Measurements from ENCODE around the gene ADAM15. TPM values are rescaled to one million over a fixed set of nuclear protein-coding genes. Genes with fewer than 3 reads are reported as not detected.

Gene ADAM15
- total and polyA plus RNA-seq, 5 experiments from 2014 or later, result 2.8 to 21.9 (median 4.5) TPM

GRCh38 chr1:155037043-155037442, 14.1 kb upstream of the ADAM15 start:
- POLR2A ChIA-PET, result no interaction called here
- no peak overlapping the region for H3K4me3 Mint-ChIP-seq
- ATAC-seq (no peak), DNase-seq (no peak)
- peaks cover 1 to 19% (median 8%) of the 10 kb centered on the region in 5 donors for H3K27me3 Mint-ChIP-seq
- no peak overlapping the region for H3K27ac Mint-ChIP-seq
- peaks cover 0 to 1% (median 0%) of the 10 kb centered on the region in 4 donors for H3K4me1 Mint-ChIP-seq
- no peaks in the 10 kb centered on the region for H3K36me3 Mint-ChIP-seq
- no peaks in the 10 kb centered on the region for H3K9me3 Mint-ChIP-seq

GRCh38 chr1:155037851-155038441, 13.2 kb upstream of the ADAM15 start:
- no peaks in the 10 kb centered on the region for H3K36me3 Mint-ChIP-seq
- no peak overlapping the region for H3K4me3 Mint-ChIP-seq
- peaks cover 1 to 19% (median 5%) of the 10 kb centered on the region in 5 donors for H3K27me3 Mint-ChIP-seq
- H3K9me3 Mint-ChIP-seq, result no peaks in the 10 kb centered on the region
- ATAC-seq (no peak), DNase-seq (no peak)
- no peaks in the 10 kb centered on the region for H3K4me1 Mint-ChIP-seq
- no peak overlapping the region for H3K27ac Mint-ChIP-seq
- POLR2A ChIA-PET, result interaction anchor here (0.7 kb wide), 1 partner anchor 272 kb away, joined by 4 read pairs; no protein-coding TSS in a partner anchor

- no peaks in the 10 kb centered on the region for H3K9me3 Mint-ChIP-seq
- H3K27ac Mint-ChIP-seq, result no peak overlapping the region
- ATAC-seq, result no peak
- POLR2A ChIA-PET, result interaction anchor here (0.7 kb wide), 1 partner anchor 271 kb away, joined by 4 read pairs; no protein-coding TSS in a partner anchor
- DNase-seq, result no peak
- H3K36me3 Mint-ChIP-seq, result no peaks in the 10 kb centered on the region
- peaks cover 1 to 19% (median 5%) of the 10 kb centered on the region in 5 donors for H3K27me3 Mint-ChIP-seq
- no peak overlapping the region for H3K4me3 Mint-ChIP-seq
- H3K4me1 Mint-ChIP-seq, result peaks cover 0 to under 1% (median 0%) of the 10 kb centered on the region in 4 donors
These were observed 12.4 kb upstream of the ADAM15 start for GRCh38 chr1:155038602-155039307.

GRCh38 chr1:155039308-155039669, 11.8 kb upstream of the ADAM15 start:
- H3K27ac Mint-ChIP-seq, result no peak overlapping the region
- peaks cover 0 to 2% (median 0%) of the 10 kb centered on the region in 4 donors for H3K4me1 Mint-ChIP-seq
- no peaks in the 10 kb centered on the region for H3K36me3 Mint-ChIP-seq
- DNase-seq (no peak), ATAC-seq (no peak)
- no peak overlapping the region for H3K4me3 Mint-ChIP-seq
- H3K9me3 Mint-ChIP-seq, result no peaks in the 10 kb centered on the region
- POLR2A ChIA-PET, result no interaction called here
- peaks cover 1 to 19% (median 5%) of the 10 kb centered on the region in 5 donors for H3K27me3 Mint-ChIP-seq

GRCh38 chr1:155040358-155041093, 10.6 kb upstream of the ADAM15 start:
- no peaks in the 10 kb centered on the region for H3K36me3 Mint-ChIP-seq
- H3K9me3 Mint-ChIP-seq, result no peaks in the 10 kb centered on the region
- H3K4me1 Mint-ChIP-seq, result peaks cover 0 to 9% (median 6%) of the 10 kb centered on the region in 4 donors
- DNase-seq (no peak), ATAC-seq (no peak)
- no peak overlapping the region for H3K27ac Mint-ChIP-seq
- H3K27me3 Mint-ChIP-seq, result peaks cover 1 to 19% (median 7%) of the 10 kb centered on the region in 5 donors
- POLR2A ChIA-PET, result interaction anchor here (0.7 kb wide), 1 partner anchor 598 kb away, joined by 7 read pairs; no protein-coding TSS in a partner anchor
- H3K4me3 Mint-ChIP-seq, result no peak overlapping the region

- no peaks in the 10 kb centered on the region for H3K36me3 Mint-ChIP-seq
- ATAC-seq (no peak), DNase-seq (no peak)
- POLR2A ChIA-PET, result no interaction called here
- H3K27me3 Mint-ChIP-seq, result peaks cover 1 to 17% (median 7%) of the 10 kb centered on the region in 5 donors
- peaks cover 0 to 9% (median 6%) of the 10 kb centered on the region in 4 donors for H3K4me1 Mint-ChIP-seq
- no peak overlapping the region for H3K27ac Mint-ChIP-seq
- H3K9me3 Mint-ChIP-seq, result no peaks in the 10 kb centered on the region
- no peak overlapping the region for H3K4me3 Mint-ChIP-seq
These were observed 8.3 kb upstream of the ADAM15 start for GRCh38 chr1:155042789-155043188.

GRCh38 chr1:155043301-155043702, 7.8 kb upstream of the ADAM15 start:
- H3K27me3 Mint-ChIP-seq, result peaks cover 1 to 11% (median 7%) of the 10 kb centered on the region in 5 donors
- no peaks in the 10 kb centered on the region for H3K36me3 Mint-ChIP-seq
- POLR2A ChIA-PET, result interaction anchor here (4.0 kb wide), 1 partner anchor 18 kb away, joined by 22 read pairs; no protein-coding TSS in a partner anchor
- DNase-seq (no peak), ATAC-seq (no peak)
- peaks cover 0 to 9% (median 6%) of the 10 kb centered on the region in 4 donors for H3K4me1 Mint-ChIP-seq
- no peaks in the 10 kb centered on the region for H3K9me3 Mint-ChIP-seq
- no peak overlapping the region for H3K27ac Mint-ChIP-seq
- no peak overlapping the region for H3K4me3 Mint-ChIP-seq

- Mint-ChIP-seq H3K36me3 (no peaks in the 10 kb centered on the region), H3K27ac (no peak overlapping the region), H3K27me3 (peaks cover 1 to 7% (median 6%) of the 10 kb centered on the region in 5 donors), H3K4me3 (no peak overlapping the region), H3K4me1 (peaks cover 0 to 9% (median 6%) of the 10 kb centered on the region in 4 donors), H3K9me3 (no peaks in the 10 kb centered on the region)
- DNase-seq (no peak), ATAC-seq (no peak)
- POLR2A ChIA-PET, result interaction anchor here (2.5 to 4.0 kb wide), 2 partner anchors 17 to 41 kb away, joined by 10 to 22 read pairs; no protein-coding TSS in a partner anchor
These were observed 7.3 kb upstream of the ADAM15 start for GRCh38 chr1:155043793-155044192.

GRCh38 chr1:155044365-155044764, 6.8 kb upstream of the ADAM15 start:
- no peak for DNase-seq
- Mint-ChIP-seq H3K9me3 (no peaks in the 10 kb centered on the region), H3K27me3 (peaks cover under 1 to 3% (median 2%) of the 10 kb centered on the region in 5 donors), H3K4me3 (no peak overlapping the region), H3K27ac (peak overlapping the region in 1 of 10 donors; percentile 48), H3K4me1 (peaks cover 0 to 9% (median 6%) of the 10 kb centered on the region in 4 donors), H3K36me3 (no peaks in the 10 kb centered on the region)
- POLR2A ChIA-PET, result interaction anchor here (2.5 to 4.0 kb wide), 2 partner anchors 17 to 41 kb away, joined by 10 to 22 read pairs; no protein-coding TSS in a partner anchor
- ATAC-seq, result no peak

GRCh38 chr1:155044812-155045657, 6.1 kb upstream of the ADAM15 start:
- no peak overlapping the region for H3K4me3 Mint-ChIP-seq

GRCh38 chr1:155048449-155049334, 2.4 kb upstream of the ADAM15 start:
- no peak overlapping the region for H3K27ac Mint-ChIP-seq
- POLR2A ChIA-PET, result interaction anchor here (1.3 to 1.4 kb wide), 2 partner anchors 13 to 15 kb away, joined by 3 read pairs; no protein-coding TSS in a partner anchor

More at GRCh38 chr1:155044812-155045657, 6.1 kb upstream of the ADAM15 start:
- POLR2A ChIA-PET, result interaction anchor here (0.5 to 4.0 kb wide), 5 partner anchors 16 to 1316 kb away, joined by 3 to 22 read pairs (median 4); partner anchors contain the start of gene EFNA3
- H3K27ac Mint-ChIP-seq, result peak overlapping the region in 1 of 10 donors; percentile 17
- H3K36me3 Mint-ChIP-seq, result no peaks in the 10 kb centered on the region
- peaks cover 3 to 11% (median 7%) of the 10 kb centered on the region in 4 donors for H3K4me1 Mint-ChIP-seq
- peak; percentile 95 to 99 for ATAC-seq
- peaks cover 0 to 2% (median 2%) of the 10 kb centered on the region in 5 donors for H3K27me3 Mint-ChIP-seq
- no peaks in the 10 kb centered on the region for H3K9me3 Mint-ChIP-seq
- DNase-seq, result peak in 9 of 10 donors; percentile 40 to 82 (median 59)

More at GRCh38 chr1:155048449-155049334, 2.4 kb upstream of the ADAM15 start:
- no peaks in the 10 kb centered on the region for H3K9me3 Mint-ChIP-seq
- peaks cover 0 to 2% (median under 1%) of the 10 kb centered on the region in 5 donors for H3K27me3 Mint-ChIP-seq
- DNase-seq (no peak), ATAC-seq (no peak)
- no peaks in the 10 kb centered on the region for H3K36me3 Mint-ChIP-seq
- peak overlapping the region in 4 of 10 donors; percentile 14 to 87 (median 66) for H3K4me3 Mint-ChIP-seq
- H3K4me1 Mint-ChIP-seq, result peaks cover 15 to 36% (median 26%) of the 10 kb centered on the region in 4 donors

Data from naive thymus-derived CD8-positive, alpha-beta T cell (primary cell).